ENCODE results near the gene CDC42EP1.
"Not testable (repeated sequence)": the region's sequence is repeated elsewhere in the genome, so short reads cannot be mapped to it uniquely, and the experiment has no call there.

The CDC42EP1 gene, protein sequence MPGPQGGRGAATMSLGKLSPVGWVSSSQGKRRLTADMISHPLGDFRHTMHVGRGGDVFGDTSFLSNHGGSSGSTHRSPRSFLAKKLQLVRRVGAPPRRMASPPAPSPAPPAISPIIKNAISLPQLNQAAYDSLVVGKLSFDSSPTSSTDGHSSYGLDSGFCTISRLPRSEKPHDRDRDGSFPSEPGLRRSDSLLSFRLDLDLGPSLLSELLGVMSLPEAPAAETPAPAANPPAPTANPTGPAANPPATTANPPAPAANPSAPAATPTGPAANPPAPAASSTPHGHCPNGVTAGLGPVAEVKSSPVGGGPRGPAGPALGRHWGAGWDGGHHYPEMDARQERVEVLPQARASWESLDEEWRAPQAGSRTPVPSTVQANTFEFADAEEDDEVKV

DNA sequence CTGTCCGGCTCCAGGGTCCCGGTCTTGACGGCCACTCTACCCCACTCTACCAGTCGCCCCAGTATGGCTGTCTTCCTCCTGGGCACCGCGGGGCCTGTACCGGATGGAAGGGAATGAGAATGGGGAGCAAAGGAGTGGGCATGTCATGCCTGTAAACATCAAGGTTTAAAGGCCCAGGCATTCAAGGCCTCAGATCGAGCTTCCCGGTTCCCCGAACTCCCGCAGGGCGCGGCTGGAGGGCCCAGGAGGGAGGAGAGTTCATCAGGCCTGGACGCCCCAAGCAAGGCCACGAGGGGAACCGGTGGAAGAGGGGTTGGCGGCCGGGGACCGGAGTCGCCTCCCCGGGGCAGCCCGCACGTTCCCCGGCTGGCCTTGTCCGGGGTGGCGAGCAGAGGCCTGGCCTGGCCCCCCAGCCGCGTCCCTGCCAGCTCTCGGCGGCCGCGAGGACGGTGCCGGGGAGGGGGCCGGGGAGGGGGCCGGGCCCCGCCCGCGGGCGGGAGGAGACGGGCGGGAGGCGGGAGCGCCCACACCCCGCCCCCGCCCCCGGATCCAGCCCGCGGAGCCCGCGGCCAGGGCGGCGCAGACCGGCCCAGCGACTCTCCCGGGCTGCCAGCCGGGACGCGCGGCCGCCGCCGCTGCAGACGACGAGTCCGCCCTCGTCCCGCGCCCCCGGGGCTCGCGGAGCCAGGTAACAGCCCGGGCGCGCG is at the start of gene CDC42EP1:
Gene CDC42EP1 (plus strand): TSS at position 580 of the 707 bp plus-strand sequence. CDS start 5,870 bp downstream, outside the sequence.
- no peak for DNase-seq (ENCODE audit: low read depth)

DNA sequence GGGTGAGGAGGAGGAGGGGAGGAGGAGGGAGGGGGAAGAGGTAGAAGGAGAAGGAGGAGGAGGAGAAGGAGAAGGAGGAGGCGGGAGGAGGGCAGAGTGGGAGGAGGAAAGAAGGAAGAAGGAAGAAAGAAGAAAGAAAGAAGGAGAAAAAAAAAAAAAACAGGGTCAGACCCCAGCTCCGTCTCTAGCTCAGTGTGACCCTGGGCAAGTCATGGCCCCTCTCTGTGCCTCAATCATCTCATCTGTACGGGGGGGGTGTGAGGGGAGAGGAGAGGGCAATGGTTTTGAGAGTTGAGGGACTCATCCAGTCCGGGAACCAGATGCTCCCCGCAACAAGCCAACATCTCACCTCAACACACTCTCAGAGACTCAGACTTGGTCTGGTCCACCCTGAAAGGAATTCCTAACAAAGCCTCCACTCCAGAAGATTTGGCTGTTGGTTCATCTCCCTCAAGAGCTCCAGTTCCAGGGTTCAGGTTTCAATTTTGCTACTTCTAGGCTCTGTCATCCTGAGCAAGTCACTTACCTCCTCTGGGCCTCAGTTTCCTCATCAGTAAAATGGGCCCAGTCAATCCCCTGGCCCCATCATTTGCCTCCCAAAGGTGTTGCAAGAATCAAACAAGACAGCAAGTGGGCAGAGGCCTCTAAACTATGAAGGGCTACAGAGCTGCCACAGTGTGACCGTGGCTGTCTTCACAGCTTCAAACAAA is 48.7 kb upstream of the CDC42EP1 start:
- DNase-seq (ENCODE audit: low read depth) = no peak

DNA sequence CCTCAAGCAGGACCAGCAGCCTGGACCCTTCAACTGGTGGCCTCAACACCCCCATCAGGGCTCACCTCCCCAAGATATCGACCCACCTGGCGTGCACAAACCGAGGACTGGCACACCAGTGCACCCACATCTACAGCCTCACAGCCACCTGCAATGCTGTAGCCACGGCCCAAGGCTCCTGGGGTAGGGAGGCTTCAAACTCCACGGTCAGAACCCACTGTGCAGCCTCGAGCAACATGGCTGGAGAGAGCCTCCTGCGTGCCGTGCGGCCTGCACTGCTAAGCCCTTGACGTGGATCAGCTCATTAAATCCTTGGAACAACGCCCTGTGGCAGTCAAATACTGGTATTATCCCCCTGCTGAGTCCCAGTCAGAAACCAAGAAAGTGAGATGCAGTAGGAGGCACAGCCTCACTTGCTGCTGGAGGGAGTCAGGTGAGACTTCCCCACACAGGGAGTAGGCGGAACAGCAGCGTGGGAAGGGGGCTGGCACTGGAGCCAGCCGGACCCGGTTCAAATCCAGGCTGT is 45.7 kb upstream of the CDC42EP1 start:
- no peak for DNase-seq (ENCODE audit: low read depth)

DNA sequence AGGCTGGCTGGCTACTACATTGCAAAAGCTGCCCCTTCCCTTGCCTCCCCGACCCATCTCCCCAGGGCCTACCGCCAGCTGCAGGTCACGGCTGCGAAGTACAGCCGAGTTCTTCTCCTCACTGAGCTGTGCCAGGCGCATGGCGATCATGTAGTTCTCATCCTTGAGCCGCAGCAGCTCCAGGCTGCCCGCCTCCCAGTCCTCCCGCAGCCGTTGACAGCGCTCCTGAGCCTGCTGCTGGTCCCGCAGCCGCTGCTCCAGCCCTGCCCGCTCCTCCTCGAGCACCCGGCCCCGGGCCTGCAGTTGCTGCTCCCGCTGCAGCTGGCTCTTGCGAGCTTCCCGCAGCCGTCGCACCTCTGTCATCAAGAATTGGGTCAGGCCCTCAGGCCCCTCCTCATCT is 44.4 kb upstream of the CDC42EP1 start:
- no peak for DNase-seq (ENCODE audit: low read depth)

DNA sequence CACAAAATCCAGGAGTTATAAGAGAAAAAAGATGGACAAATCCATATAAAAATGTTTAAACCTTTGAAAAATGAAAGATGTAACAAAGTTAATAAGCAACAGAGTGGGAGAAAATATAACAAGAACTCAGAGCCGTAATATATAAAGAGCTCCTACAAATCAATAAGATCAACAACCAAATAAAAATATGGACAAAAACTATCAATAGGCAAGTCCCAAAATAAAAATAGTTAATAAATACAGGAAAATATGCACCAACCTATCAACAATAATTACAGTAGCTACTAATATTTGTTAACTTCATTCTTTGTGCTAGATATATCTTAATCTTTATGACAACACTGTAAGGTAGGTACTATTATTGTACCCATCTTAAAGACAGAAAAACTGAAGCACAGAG is 43.8 kb upstream of the CDC42EP1 start:
- DNase-seq (ENCODE audit: low read depth) = no peak

DNA sequence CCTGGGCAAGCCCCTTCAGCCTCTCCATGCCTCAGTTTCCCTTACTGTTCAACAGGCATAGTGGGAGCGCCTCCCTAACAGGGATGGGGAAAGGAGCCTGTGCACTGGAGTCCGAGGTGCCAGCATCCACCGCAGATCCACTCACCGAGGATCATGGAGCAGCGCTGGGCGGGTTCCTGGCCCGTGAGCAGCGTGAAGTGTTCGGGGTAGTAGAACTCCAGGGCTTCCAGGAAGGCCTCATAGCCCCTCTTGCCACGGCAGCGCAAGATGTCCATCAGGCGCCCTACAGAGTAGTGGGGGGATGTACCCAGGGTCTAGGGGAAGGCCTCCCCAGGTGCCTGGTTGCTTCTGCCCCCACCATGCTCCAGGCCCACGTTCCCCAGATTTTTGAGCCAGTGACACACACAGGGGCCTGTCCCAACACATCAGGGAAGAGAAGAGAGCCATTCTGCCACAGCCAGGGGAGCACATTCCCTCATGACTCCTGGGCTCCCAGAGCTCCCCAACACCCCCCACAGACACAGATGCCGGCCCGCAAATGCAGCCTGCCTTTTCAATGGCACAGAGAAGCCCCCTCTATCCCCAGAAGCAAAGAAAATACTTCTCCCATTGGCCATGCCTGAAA is 42.3 kb upstream of the CDC42EP1 start:
- no peak for DNase-seq (ENCODE audit: low read depth)

DNA sequence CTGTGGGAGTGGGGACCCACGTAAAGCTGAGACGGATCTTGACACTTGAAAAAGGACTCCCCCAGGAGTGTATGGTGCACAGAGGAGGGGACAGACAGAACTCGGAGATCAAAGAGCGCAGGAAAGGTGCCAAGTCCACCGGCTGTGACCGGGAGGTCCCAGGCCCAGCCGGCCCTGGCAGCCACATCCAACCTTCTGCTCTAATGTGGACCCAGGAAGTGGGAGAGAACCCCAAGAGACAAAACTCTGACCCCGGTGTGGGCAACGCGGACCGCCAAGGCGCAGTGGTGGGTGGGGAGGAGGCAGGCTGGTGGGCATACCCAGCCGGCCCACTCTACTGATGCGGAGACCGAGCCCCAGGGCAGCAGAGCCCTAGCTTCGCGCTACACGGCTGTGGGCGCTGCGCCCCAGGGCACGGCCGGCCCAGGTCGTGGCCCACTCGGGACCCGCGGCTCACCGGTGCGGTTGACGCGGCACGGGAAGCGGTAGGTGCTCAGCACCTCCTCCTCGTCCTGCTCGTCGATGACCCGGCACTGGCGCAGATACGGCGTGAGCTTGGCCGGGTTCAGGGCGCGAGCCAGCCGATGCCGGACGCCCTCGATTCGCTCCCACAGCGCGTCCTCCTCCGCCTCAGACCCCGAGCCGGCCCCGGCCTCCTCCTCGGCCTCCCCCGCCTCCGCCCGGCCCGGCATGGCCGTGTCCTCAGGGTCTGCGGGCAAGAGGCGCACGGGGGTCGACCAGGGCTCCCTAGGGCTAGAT is 41.6 kb upstream of the CDC42EP1 start:
- DNase-seq (ENCODE audit: low read depth) = no peak

DNA sequence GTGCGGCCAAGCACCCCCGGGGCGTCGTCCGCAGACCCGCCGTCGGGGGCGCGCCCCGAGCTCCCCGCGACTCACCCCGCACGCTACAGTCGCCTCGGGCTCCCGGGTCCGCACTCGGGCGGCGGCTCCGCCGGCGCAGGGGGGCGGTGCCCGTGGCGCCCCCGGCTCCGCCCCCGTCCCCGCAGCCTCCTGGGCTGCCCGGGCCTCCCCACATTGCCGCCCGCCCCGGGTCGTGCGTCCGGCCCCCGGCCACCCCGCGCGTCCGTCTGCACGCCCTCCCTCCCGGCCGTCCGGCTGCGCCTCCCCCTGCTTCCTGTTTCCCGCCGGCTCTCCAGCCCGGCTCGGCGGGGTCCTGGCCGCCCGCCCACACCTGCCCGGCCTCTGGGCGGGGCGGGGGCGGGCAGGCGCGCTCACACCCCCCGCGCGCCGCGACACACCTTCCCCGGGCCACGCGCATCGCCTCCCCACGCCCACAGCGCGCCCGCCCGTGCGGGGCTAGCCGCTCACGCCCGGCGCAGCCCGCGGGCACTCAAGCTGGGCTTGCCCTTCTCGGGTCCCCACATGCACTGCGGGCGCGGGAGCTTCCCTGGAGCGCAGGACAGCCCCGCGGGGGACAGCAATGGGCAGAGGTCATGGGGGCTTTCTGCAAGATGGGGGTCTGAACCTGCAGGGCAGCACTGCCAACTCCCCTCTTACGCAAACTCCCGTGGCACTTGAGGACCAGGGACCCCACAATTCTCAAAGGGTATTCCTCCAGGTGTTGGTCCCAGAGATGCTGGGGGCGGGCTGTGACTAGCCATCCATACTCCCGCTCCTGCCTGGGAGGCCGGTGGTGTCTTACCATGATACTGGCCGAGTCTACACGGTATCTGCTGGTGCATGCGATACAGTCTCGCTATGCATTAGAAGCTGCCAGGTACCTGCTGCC is 40.7 kb upstream of the CDC42EP1 start, which contains the start of gene CARD10:
Gene CARD10 (minus strand): TSS at position 148 of the 928 bp plus-strand sequence. CDS start 215 bp downstream, outside the sequence.
- DNase-seq (ENCODE audit: low read depth) = no peak

DNA sequence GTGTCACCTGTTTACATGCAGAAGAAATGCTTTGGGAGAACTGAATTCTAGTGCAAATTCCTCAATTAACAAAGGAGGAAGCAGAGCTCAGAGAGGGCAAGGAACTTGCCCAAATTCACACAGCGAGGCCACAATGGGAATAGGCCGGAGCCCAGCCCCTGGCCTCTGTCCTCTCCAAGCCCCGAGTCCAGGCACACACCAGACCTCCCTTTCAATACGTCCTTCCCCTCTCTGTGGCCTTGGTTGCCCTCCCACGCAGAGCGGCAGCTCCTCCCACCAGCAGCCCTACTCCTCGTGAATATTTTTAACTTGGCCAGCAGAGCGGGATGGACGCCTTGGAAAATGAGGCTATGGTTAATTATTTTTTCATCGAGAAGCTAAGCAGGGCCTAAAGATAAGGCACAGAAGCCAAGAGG is 39.5 kb upstream of the CDC42EP1 start:
- DNase-seq (ENCODE audit: low read depth) = no peak

DNA sequence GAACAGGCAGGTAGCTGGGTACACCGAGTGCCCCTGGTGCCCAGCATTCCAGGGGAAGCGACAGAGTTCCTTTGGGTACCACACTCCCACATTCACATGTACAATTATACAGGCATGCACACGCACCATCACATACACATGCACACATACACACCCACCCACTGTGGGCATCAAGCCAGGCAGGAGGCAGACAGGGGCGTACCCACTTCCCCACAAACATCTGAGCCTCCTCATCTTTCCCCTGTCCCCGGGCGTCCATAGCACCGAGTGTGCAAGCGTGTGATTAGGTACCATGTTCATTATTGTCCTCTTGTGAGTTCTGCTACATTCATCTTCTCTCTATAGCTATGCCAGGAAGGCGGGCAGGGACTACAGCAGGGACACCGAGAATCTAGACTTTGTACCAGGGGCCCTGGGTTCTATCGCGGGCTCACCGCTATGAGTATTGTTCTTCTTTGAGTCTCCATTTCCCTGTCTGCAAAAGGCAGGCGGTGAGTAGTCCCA is 39.0 kb upstream of the CDC42EP1 start:
- DNase-seq (ENCODE audit: low read depth) = no peak

DNA sequence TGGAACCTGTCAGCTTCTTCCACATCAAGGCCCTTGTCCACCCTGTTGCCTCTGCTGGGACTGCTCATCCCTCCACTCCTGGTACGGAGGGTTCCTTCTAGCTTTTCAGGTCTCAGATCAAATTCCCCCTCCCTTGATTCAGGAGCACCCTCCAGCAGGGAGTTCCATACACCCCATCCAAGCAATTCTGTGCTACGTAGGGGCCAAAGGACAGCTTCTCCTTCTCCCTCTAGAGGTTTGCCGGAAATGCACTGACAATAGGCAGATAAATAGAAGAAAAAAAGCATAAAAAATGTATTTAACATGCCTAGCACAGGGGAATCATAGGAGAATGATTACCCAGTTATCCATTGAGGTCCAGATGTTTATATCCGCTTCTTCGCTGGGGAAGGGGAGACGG is 37.8 kb upstream of the CDC42EP1 start:
- DNase-seq (ENCODE audit: low read depth) = no peak

DNA sequence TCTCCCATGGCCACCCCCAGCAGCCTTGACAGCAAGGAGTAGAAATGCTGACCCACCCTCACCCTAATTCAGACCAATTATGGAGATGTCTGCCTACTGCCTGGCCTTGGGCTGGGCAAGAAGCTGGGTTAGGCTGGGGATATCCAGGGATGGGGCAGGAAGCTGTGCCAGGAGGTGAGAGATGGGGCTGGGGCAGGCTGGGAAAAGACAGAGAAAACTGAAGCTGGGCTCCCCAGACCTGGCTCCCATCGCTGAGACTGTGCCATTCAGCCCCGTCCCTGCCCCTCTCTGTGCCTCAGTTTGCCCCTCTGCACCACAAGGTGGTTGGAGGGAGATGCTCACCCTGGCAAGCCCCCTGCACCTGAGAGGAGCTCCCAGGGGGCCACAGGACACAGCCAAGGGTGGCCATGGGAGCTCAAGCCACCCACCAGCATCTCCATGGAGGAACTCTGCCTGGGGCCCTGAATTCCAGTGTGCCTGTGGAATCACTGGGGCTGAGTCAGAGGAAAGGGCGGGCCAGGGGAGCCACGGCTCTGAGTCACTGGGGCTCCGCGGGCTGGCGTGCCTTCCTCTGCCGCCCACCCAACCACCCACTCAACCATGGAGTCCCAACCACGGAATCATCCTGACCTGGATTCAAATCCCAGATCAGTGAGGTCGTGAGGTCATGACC is 35.1 kb upstream of the CDC42EP1 start:
- no peak for DNase-seq (ENCODE audit: low read depth)

DNA sequence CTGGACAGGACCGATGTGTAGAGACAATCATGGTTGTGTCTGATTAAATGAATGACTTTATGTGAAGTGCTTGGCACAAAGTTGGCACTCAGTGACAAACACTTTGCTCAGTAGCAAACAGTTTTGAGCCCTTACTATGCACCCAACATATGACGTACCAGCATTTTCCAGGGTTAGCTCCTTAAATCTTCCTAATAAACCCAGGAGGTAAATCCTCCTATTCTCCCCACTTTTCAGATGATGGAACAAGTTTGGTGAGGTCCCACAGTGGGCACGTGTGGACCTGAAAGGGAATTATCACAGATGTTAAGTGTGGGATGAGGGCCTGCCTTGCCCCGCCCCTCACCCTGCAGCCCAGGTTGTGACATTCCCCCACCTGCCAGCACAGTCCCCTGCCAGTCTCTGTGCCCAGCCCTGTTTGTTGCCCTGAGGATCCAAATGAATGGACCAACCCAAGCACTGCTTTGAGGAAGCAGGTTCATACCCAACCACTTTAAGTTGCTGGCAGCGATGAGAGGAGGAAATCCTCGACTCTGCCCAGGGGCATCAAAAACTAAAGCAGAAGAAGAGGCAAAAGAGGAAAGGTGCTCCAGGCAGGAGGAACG is 34.4 kb upstream of the CDC42EP1 start:
- no peak for DNase-seq (ENCODE audit: low read depth)

DNA sequence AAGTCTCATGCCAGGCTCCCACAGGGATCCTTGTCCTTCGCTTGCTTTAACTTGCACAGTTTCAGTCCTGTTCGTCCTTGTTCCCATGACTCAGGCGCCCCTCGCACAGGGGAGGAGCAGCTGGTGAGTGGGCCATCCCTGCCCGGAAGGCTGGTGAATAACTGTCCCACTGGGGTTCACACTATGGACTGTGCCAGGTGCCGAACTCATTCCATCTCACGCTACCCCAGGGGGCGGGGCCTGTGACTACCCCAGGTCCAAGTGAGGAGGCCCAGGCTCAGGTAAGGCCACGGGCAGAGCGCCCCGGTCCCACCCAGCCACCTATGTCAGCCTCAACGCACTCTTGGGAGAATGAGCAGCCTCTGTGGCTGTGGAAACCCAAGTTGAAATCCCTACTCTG is 33.9 kb upstream of the CDC42EP1 start:
- no peak for DNase-seq (ENCODE audit: low read depth)

DNA sequence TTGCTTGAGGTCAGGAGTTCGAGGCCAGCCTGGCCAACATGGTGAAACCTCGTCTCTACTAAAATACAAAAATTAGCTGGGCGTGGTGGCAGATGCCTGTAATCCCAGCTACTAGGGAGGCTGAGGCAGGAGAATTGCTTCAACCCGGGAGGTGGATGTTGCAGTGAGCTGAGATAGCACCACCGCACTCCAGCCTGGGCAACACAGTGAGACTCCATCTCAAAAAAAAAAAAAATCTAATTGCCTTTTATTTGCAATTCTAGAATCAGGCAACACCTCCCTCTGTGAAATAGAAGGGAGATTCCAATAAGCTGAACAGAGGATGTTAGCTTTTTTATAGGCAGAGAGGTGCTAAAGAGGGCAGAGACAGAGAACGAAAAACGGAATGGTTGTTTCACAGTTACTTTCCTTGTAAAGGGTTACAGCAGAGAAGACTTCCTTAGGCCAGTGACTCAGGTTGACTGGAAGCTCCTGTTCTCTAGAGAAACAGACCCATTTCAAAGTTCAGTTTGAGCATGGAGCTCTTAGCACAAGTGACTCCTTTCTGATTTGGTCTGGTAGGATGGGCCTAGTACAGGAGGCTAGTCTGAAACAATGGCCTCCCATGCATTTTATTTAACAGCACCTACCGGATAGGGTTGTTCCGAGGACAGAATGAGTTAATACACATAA is 33.1 kb upstream of the CDC42EP1 start:
- not testable (repeated sequence) for DNase-seq (ENCODE audit: low read depth)

DNA sequence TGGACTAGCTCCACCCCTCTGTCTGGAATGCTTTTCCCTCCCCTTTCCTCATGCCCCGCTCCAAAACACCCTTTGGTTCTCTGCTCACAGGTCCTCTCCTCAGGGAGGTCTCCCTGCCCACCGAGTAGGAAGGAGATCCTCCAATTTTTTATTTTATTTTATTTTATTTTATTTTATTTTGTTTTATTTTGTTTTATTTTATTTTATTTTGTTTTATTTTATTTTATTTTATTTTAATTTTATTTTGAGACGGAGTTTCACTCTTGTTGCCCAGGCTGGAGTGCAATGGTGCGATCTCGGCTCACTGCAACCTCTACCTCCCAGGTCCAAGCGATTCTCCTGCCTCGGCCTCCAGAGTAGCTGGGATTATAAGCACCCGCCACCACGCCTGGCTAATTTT is 32.3 kb upstream of the CDC42EP1 start:
- not testable (repeated sequence) for DNase-seq (ENCODE audit: low read depth)

DNA sequence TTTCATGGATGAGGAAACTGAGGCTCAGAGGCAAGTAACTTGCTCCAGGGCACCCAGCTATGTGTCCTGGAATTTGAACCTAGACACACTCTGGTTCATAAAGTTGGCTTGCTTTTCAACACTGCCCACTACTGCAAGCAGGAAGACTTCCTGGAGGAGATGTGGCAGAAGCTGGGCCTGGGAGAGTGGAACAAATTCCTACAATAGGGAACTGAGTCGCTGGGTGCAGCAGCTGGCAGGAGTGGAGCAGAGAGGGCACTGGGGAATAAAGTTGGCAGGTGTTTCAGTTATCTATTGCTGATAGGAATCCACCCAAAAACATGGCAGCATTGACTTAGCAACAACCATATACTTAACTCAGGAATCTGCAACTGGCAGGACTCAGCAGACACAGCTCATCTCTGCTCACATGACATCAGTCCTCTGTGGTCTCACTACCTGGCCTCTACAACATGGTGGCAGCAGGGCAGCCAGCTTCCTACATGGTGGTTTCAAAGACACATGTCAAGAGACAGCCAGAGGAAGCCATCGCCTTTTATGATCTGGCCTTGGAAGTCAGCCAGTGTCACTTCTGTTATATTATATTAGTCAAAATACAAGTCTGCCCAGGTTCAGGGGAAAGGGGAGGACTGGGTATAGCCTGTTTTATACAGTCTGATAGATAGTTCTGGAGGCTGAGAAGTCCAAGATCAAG is 30.5 kb upstream of the CDC42EP1 start:
- DNase-seq (ENCODE audit: low read depth) = no peak

DNA sequence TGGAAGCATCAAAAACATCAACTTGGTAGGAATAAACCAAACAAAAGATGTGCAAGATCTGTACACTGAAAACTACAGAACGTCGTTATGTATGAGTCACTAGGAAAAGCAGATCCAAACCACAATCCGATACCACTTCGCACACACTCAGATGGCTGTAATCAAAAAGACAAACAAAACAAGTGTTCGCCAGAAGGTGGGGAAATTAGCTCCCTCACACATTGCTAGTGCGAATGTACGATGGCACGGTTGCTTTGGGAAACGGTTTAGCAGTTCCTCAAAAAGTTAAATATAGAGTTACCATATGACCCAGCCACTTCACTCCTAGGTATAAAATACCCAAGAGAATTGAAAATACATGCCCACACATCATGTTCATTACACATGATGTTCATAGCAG is 26.3 kb upstream of the CDC42EP1 start:
- no peak for DNase-seq (ENCODE audit: low read depth)

Measured in activated T-cell treated with anti-CD3 and anti-CD28 coated beads for 48 hours (primary cell).